Omental fat pad (tissue), 4 donors: ENCODE results near the gene SAMD4A. TPM values are rescaled to one million over a fixed set of nuclear protein-coding genes. Genes with fewer than 3 reads are reported as not detected.

ENCODE experiments used
- ATAC-seq: fragments of 150-250 bp; one replicate; pipeline ENCODE4 v1.9.1; 2016; ENCODE audit warnings: mild to moderate bottlenecking, moderate library complexity; ENCODE audit not compliant: low FRiP score
- DNase-seq: peaks from one replicate; pipeline ENCODE4 v3.0.0-alpha.2; 2019; ENCODE audit warnings: low spot score
- CTCF ChIP-seq, 3 donors: fragments of 450-650 bp; IDR thresholded peaks; one replicate each; pipeline ENCODE4 v1.5.1; 2016 to 2017; ENCODE audit warnings: antibody characterized with exemption in 3 of 3, mild to moderate bottlenecking in 3 of 3, moderate library complexity in 2 of 3
- total RNA-seq, 4 donors: library from RNA; depleted of rRNA; stranded (reverse); fragments of >200 nt; gene quantifications; one replicate each; pipeline ENCODE4 v1.1.0, GENCODE V29; 2016

SAMD4A gene
- total RNA-seq, 4 donors from 2014 or later: 33.9 to 116 (median 38.3) TPM

GRCh38 chr14:54807428-54807827 is 240.5 kb downstream of the SAMD4A start:
- no peak for TF ChIP-seq CTCF (IDR thresholded peaks at IDR 0.05)
- no peak for DNase-seq
- ATAC-seq: no peak

- ATAC-seq: no peak
- TF ChIP-seq CTCF (IDR thresholded peaks at IDR 0.05): no peak
- no peak for DNase-seq
Measured at GRCh38 chr14:54807881-54808280, 241.0 kb downstream of the SAMD4A start.

- no peak for DNase-seq
- TF ChIP-seq CTCF (IDR thresholded peaks at IDR 0.05): no peak
- ATAC-seq: no peak
Measured at GRCh38 chr14:54808326-54809161, 241.6 kb downstream of the SAMD4A start.

- no peak for ATAC-seq
- no peak for DNase-seq
Measured at GRCh38 chr14:54809767-54810166, 242.8 kb downstream of the SAMD4A start.

GRCh38 chr14:54812617-54813016 is 245.7 kb downstream of the SAMD4A start:
- TF ChIP-seq CTCF (IDR thresholded peaks at IDR 0.05): no peak
- DNase-seq: no peak

More at GRCh38 chr14:54809767-54810166, 242.8 kb downstream of the SAMD4A start:
- no peak for TF ChIP-seq CTCF (IDR thresholded peaks at IDR 0.05)

GRCh38 chr14:54813081-54813480 is 246.2 kb downstream of the SAMD4A start:
- TF ChIP-seq CTCF (IDR thresholded peaks at IDR 0.05): no peak
- ATAC-seq (no peak), DNase-seq (no peak)

More at GRCh38 chr14:54812617-54813016, 245.7 kb downstream of the SAMD4A start:
- no peak for ATAC-seq

- no peak for ATAC-seq
- TF ChIP-seq CTCF (IDR thresholded peaks at IDR 0.05): no peak
- no peak for DNase-seq
Measured at GRCh38 chr14:54814076-54814475, 247.1 kb downstream of the SAMD4A start.
